GM10266 (cell line): Measurements from ENCODE around the gene TOP3B.

Experiments
- DNase-seq: peaks from one replicate; pipeline ENCODE4 v3.0.0; 2012; ENCODE audit errors: extremely low spot score
- CTCF ChIP-seq: IDR thresholded peaks from 2 replicates; pipeline ENCODE4 v1.5.1; 2012; ENCODE audit warnings: mild to moderate bottlenecking, low read depth; ENCODE audit not compliant: control insufficient read depth, insufficient read depth; ENCODE audit errors: missing control alignments

The TOP3B gene

GRCh38 chr22:21971858-21972275, 10.7 kb downstream of the TOP3B start:
- no peak for DNase-seq
- no peak for TF ChIP-seq CTCF

GRCh38 chr22:21970800-21971617, 11.6 kb downstream of the TOP3B start:
- no peak for TF ChIP-seq CTCF
- no peak for DNase-seq

DNA sequence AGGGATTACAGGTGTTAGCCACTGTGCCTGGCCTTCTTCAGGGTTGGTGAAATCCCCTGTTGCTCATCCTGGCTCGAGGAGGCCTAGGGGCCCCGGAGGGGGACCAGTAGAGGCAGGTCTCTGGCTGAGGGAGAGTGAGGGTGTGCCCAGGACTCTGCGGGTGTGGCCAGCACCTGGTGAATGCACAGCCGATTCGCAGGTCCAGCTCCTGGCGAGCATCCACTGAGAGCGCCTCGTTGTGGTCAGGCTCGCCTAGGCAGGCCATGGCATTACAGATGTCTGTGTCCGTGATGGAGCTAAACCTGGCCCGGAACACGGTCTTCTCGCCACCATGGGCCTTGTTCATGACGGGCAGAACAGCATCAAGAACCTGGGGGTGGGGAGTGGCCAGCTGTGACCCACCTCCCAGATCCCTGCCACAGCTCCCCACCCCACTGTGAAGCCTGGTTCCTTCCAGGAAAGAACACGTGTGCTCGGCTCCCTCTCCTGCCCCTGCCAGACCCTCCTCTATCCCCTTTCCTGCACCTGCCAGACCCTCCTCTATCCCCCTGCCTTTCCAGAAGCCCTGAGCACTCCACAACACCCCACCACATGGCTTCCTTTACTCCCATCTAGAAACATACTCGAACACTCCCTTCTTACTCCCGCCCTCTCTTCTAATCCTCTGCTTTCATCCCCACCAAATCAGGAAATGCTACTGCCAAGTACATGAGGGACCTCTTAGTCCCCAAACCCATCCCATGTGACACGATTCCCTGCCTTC, 12.4 kb downstream of the TOP3B start:
- TF ChIP-seq CTCF: no peak
- no peak for DNase-seq

GRCh38 chr22:21968452-21969129, 14.0 kb downstream of the TOP3B start:
- TF ChIP-seq CTCF: no peak
- DNase-seq: no peak

DNA sequence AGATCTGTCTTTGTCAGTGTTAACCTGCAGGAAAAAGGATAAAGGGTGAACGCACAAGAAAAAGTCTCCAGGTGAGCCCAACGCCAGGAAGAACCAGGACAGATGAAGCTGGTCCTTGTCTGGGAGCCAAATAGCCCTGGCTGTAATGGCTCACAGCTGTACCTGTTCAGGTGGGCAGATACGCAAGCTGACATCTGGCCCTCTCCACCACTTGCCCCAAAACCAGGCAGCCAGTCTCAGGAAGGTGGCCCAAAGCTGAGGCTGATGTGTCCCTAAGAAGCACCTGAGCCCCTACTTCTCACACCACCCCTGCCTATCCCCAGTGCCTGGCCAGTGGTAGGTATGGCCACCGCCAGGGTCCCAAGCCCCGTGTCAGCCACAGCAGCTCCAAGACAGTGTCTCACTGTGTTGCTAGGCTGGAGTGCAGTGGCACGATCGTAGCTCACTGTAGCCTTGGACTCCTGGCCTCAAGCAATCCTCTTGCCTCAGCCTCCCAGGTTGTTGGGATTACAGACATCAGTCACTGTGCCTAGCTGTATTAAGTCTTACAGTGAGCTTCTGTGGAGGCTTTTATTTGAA, 14.8 kb downstream of the TOP3B start:
- no peak for DNase-seq
- TF ChIP-seq CTCF: no peak

DNA sequence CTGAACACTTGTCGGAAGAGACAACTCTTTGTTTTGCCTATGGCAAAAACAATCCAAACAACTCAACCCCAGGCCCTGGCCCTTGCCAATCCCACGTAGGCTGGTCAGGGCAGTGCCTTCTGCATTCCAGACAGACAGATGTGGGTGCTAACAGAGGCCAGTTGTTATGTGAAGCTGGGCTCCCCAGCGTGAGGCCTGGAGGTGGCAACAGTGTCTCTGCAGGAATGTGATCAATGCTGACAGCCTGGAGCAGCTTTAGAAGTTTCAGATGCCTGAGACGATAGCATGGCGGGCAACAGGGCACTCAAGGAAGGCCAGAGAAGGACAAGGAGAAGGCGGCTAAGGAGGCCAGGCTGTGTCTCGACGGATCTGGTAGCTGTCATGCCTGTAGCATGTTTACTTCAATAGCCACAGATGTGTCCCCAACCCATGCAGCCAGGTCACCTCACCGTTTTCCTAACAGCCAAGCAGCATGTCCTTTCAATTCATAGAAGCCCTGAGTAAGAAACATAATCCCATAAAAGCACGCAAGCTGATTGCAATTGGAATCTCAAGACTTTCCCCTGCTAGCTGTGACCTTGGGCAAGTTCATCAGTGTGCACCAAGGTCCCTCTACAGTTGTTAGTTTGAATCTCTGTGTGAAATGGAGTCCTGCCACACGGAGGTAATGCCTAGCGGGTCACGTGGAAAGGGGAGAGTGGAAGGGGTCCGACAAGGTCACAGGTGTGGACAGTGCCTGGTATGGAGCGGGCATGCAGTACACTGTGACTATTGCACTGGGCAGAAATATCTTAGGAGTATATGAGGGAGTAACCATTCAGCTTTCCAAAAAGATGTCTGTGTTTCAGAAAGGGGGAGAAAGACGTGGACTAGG, 15.7 kb downstream of the TOP3B start:
- no peak for DNase-seq
- TF ChIP-seq CTCF: no peak
